ENCODE data around the gene CDC42EP1.
"Not testable (repeated sequence)": the region's sequence is repeated elsewhere in the genome, so short reads cannot be mapped to it uniquely, and the experiment has no call there.

CDC42EP1 gene

DNA sequence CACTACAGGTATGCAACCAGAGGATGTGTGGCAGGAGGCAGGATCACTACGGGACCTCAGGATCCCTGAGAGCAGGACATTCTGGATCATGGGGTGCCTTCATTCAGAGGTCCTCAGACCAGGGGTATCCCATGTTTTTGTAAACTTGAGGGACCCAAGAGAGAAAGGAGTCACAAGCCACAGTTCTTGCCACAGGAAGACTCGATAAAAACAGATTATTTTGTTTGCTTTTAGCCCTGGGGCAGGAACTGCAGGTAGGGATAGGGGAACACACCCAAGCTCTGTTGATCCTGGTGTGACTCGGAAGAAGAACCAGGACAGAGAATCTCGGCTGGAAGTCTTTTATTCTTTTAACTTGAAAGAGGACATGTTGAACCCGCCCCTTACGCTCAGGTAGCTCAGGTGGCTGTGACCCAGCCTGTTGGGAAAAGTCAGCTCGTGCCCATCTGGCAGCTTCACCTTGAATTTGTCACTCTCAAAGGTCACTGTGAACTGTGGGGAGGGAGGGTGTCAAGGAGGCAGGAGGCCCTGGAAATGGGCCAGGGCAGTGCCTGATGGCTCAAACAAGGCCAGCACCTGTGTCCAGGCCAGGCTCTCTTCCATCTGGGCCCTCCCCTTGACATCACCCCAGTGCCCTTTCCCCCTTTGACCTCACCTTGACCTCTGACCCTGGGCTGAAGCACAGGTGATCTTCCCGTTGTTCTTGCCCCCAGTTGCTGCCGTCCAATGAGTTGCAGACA lies 9.8 kb downstream of the CDC42EP1 start:
- Histone ChIP-seq H3K4me1 (ENCODE audit: control insufficient read depth, insufficient read depth, low read length) (peaks cover 18% of the 10 kb centered on the region), H3K4me3 (ENCODE audit: low read length) (no peak overlapping the region), H3K9ac (ENCODE audit: low read length) (no peak overlapping the region), H3K36me3 (ENCODE audit: control insufficient read depth, insufficient read depth, low read length, severe bottlenecking) (peaks cover 43% of the 10 kb centered on the region), H3K27me3 (replicated peaks; ENCODE audit: control insufficient read depth, insufficient read depth, low read length) (no peaks in the 10 kb centered on the region), H3K9me3 (ENCODE audit: control insufficient read depth, low read length) (no peaks in the 10 kb centered on the region)
- no peak for DNase-seq (ENCODE audit: low read depth)

DNA sequence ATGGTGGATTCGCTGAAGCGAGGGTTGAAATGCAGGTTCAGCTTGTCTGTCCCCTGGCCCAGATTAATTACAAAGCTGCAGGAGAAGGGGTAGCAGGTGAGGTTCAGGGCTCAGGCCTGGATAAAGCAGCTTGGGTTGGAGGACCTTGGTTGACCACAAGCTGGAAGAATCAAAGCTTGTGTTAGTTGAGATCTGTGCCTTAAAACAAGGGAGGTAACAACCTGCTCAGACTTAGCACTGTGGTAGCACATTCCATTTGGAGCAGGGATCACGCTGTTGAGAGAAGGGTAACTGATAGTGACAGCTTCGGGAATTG lies 10.3 kb downstream of the CDC42EP1 start:
- Histone ChIP-seq H3K4me1 (ENCODE audit: control insufficient read depth, insufficient read depth, low read length) (peaks cover 17% of the 10 kb centered on the region), H3K9ac (ENCODE audit: low read length) (no peak overlapping the region), H3K27me3 (replicated peaks; ENCODE audit: control insufficient read depth, insufficient read depth, low read length) (no peaks in the 10 kb centered on the region), H3K4me3 (ENCODE audit: low read length) (no peak overlapping the region), H3K9me3 (ENCODE audit: control insufficient read depth, low read length) (no peaks in the 10 kb centered on the region), H3K36me3 (ENCODE audit: control insufficient read depth, insufficient read depth, low read length, severe bottlenecking) (peaks cover 43% of the 10 kb centered on the region)
- DNase-seq (ENCODE audit: low read depth) = no peak

DNA sequence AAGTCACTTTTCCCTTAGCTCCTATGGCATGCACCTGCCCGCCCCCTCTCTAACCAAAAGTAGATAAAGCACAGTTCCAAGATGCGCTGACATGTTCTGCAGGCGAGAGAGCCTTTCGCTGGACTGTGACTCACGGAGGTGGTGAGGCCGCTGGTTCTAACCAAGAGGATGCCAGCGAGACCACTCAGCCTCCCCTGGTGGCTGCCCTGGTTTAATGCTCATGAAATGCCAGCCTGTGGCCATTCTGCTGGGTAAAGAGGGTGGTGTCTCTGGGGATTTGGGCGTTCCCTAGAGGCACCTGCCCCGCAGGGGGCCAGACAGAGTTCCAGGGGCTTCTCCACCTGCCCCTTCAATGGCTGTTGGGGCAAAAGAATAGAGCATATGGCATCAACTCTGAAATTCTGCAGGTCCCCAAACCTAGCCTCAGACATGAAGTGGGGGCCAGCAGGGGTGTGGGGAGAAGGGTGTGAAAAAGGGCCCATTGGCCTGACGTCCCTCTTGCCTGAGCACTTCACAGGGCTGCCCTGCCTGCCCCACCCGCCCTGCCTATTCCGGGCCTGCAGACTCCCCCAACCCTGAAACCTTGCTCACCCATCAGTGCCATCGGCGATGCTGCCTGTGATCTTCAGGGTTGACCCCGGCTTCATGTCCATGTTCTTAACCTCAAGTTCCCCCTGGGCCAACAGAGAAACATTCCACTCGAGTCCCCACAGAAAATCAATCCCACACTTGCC lies 11.1 kb downstream of the CDC42EP1 start:
- H3K4me3 ChIP-seq (ENCODE audit: low read length) = no peak overlapping the region
- H3K9ac ChIP-seq (ENCODE audit: low read length) = no peak overlapping the region
- peaks cover 36% of the 10 kb centered on the region for H3K36me3 ChIP-seq (ENCODE audit: control insufficient read depth, insufficient read depth, low read length, severe bottlenecking)
- no peaks in the 10 kb centered on the region for H3K27me3 ChIP-seq (replicated peaks; ENCODE audit: control insufficient read depth, insufficient read depth, low read length)
- H3K4me1 ChIP-seq (ENCODE audit: control insufficient read depth, insufficient read depth, low read length) = peaks cover 14% of the 10 kb centered on the region
- no peaks in the 10 kb centered on the region for H3K9me3 ChIP-seq (ENCODE audit: control insufficient read depth, low read length)
- DNase-seq (ENCODE audit: low read depth) = no peak

DNA sequence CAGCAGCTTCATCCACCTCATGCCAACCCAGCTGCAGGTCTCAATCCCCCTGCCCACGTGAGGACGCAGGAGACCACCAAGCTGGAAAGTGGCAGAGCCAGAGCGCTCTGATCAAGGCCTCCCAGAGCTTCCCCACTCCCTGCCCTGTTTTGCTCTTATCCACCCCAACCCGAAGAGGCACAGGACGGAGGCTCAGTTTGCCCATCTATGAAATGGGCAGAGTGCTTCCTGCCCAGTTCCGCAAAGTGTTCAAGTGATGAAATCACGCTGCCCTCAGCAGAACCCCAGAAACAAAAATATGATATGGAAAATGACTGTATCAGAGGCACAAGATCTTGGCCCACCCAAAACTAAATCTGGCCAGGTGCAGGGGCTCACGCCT lies 11.7 kb downstream of the CDC42EP1 start:
- H3K4me3 ChIP-seq (ENCODE audit: low read length) = no peak overlapping the region
- peaks cover 12% of the 10 kb centered on the region for H3K4me1 ChIP-seq (ENCODE audit: control insufficient read depth, insufficient read depth, low read length)
- no peaks in the 10 kb centered on the region for H3K27me3 ChIP-seq (replicated peaks; ENCODE audit: control insufficient read depth, insufficient read depth, low read length)
- DNase-seq (ENCODE audit: low read depth) = no peak
- no peak overlapping the region for H3K9ac ChIP-seq (ENCODE audit: low read length)
- peaks cover 30% of the 10 kb centered on the region for H3K36me3 ChIP-seq (ENCODE audit: control insufficient read depth, insufficient read depth, low read length, severe bottlenecking)
- H3K9me3 ChIP-seq (ENCODE audit: control insufficient read depth, low read length) = no peaks in the 10 kb centered on the region

DNA sequence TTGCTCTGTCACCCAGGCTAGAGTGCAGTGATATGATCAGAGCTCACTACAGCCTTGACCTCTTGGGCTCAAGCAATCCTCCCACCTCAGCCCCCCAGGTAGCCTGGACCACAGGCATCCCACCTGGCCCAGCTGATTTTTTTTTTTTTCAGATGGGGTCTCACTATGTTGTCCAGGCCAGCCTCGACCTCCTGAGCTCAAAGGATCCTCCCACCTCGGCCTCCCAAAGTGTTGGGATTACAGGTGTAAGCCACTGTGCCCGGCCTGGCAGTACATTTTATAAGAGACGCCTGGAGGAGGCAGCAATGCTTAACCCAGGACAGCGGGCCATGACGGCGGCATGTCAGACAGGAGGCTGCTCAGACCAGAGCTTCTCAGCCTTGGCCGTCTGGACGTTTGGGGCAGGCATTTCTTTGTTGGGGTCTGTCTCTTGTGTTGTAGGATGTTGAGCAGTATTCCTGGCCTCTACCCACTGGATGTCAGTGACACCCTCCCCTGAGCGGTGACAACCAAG lies 15.3 kb downstream of the CDC42EP1 start:
- peaks cover 5% of the 10 kb centered on the region for H3K4me1 ChIP-seq (ENCODE audit: control insufficient read depth, insufficient read depth, low read length)
- no peak overlapping the region for H3K9ac ChIP-seq (ENCODE audit: low read length)
- H3K4me3 ChIP-seq (ENCODE audit: low read length) = no peak overlapping the region
- H3K27me3 ChIP-seq (replicated peaks; ENCODE audit: control insufficient read depth, insufficient read depth, low read length) = no peaks in the 10 kb centered on the region
- no peaks in the 10 kb centered on the region for H3K36me3 ChIP-seq (ENCODE audit: control insufficient read depth, insufficient read depth, low read length, severe bottlenecking)
- no peaks in the 10 kb centered on the region for H3K9me3 ChIP-seq (ENCODE audit: control insufficient read depth, low read length)
- no peak for DNase-seq (ENCODE audit: low read depth)

DNA sequence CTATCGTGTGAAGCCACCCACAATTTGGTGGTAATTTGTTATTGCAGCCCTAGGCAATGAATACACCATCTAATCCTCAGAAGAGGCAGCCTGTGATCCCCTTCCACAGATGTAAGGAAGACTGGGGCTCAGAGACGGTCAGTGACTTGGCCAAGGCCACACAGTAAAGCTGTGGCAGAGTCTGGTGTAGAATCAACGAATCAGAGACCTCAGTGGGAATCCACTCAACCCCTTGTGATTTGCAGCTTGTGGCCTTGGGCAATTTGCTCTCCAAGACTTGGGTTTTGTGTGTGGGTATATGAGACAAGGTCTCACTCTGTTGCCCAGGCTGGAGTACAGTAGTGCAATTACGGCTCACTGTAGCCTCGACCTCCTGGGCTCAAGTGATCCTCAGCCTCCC lies 17.7 kb downstream of the CDC42EP1 start:
- peaks cover 14% of the 10 kb centered on the region for H3K4me1 ChIP-seq (ENCODE audit: control insufficient read depth, insufficient read depth, low read length)
- H3K27me3 ChIP-seq (replicated peaks; ENCODE audit: control insufficient read depth, insufficient read depth, low read length) = no peaks in the 10 kb centered on the region
- H3K36me3 ChIP-seq (ENCODE audit: control insufficient read depth, insufficient read depth, low read length, severe bottlenecking) = no peaks in the 10 kb centered on the region
- no peak overlapping the region for H3K9ac ChIP-seq (ENCODE audit: low read length)
- H3K9me3 ChIP-seq (ENCODE audit: control insufficient read depth, low read length) = no peaks in the 10 kb centered on the region
- no peak overlapping the region for H3K4me3 ChIP-seq (ENCODE audit: low read length)
- DNase-seq (ENCODE audit: low read depth) = no peak

DNA sequence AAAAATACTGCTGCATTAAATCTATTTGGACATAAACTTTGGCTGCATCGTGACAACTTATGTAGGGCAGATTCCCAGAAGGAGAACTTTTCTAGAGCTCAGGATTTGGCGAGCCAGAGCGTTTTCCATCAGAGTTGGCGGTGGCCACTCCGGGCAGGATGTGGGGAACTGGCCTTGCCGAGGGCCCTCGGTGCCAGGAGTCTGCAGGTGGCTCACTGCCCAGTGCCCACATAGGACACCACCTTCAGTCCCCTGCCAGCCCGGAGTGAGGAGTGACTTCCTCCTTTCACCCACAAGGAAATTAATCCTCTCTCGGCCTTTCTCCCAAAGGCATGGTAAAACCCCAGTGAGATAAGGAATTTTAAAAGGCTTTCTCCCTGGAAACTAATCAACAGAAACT lies 21.2 kb downstream of the CDC42EP1 start:
- Histone ChIP-seq H3K27me3 (replicated peaks; ENCODE audit: control insufficient read depth, insufficient read depth, low read length) (peaks cover 5% of the 10 kb centered on the region), H3K4me3 (ENCODE audit: low read length) (no peak overlapping the region), H3K4me1 (ENCODE audit: control insufficient read depth, insufficient read depth, low read length) (peaks cover 9% of the 10 kb centered on the region), H3K9ac (ENCODE audit: low read length) (no peak overlapping the region), H3K9me3 (ENCODE audit: control insufficient read depth, low read length) (no peaks in the 10 kb centered on the region), H3K36me3 (ENCODE audit: control insufficient read depth, insufficient read depth, low read length, severe bottlenecking) (no peaks in the 10 kb centered on the region)
- no peak for DNase-seq (ENCODE audit: low read depth)

DNA sequence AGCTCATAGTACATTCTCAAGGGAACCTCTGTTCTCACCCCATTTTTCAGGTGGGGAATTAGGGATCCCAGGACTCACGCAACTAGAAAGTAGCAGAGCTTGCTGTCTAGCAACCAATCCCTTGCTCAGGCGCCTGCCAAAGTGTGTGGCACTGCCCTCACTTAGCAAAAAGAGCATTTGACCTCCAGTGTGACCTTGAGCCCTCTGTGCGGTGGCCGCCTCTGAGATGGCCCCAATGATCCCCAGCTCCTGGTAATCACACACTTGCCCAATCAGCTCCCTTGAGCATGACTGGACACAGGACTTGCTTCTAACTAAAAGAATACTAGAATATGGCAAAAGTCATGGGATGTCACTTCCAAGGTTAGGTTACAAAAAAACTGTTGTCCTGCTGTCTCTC lies 22.2 kb downstream of the CDC42EP1 start:
- Histone ChIP-seq H3K4me3 (ENCODE audit: low read length) (no peak overlapping the region), H3K36me3 (ENCODE audit: control insufficient read depth, insufficient read depth, low read length, severe bottlenecking) (no peaks in the 10 kb centered on the region), H3K4me1 (ENCODE audit: control insufficient read depth, insufficient read depth, low read length) (peaks cover 9% of the 10 kb centered on the region), H3K9ac (ENCODE audit: low read length) (no peak overlapping the region), H3K27me3 (replicated peaks; ENCODE audit: control insufficient read depth, insufficient read depth, low read length) (peaks cover 5% of the 10 kb centered on the region), H3K9me3 (ENCODE audit: control insufficient read depth, low read length) (no peaks in the 10 kb centered on the region)
- no peak for DNase-seq (ENCODE audit: low read depth)

DNA sequence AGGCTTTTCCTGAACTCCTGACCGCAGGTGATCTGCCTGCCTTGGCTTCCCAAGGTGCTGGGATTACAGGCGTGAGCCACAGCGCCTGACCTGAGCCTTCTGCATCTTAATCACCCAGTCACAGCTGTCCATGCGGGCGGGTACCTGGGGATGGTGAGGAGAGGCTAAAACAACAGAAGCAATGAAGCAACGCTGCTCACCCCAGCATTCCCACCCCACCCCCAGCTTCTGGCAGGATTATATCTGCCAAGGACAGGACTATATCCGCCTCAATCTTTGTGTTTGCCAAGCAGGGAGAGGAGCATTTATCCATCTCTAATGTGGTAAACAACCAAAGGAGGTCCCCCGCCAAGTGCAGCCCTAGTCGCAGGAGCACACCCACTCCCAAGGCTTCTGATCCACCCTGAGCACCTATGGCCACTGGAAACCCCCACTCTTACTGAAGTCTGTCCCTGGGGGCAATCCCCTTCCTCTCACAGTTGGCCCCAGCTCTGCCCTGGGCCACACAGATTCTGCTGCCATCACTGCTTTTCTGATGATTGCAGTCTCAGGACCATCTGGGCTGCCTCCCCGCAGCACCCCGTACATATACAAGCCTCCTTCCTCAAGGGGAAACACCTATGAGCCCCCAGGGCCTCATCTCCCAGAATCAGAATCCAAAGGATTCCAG lies 28.4 kb downstream of the CDC42EP1 start:
- H3K4me3 ChIP-seq (ENCODE audit: low read length) = no peak overlapping the region
- H3K9me3 ChIP-seq (ENCODE audit: control insufficient read depth, low read length) = no peaks in the 10 kb centered on the region
- H3K9ac ChIP-seq (ENCODE audit: low read length) = no peak overlapping the region
- H3K4me1 ChIP-seq (ENCODE audit: control insufficient read depth, insufficient read depth, low read length) = peaks cover 14% of the 10 kb centered on the region
- no peaks in the 10 kb centered on the region for H3K36me3 ChIP-seq (ENCODE audit: control insufficient read depth, insufficient read depth, low read length, severe bottlenecking)
- DNase-seq (ENCODE audit: low read depth) = no peak
- H3K27me3 ChIP-seq (replicated peaks; ENCODE audit: control insufficient read depth, insufficient read depth, low read length) = peaks cover 5% of the 10 kb centered on the region

DNA sequence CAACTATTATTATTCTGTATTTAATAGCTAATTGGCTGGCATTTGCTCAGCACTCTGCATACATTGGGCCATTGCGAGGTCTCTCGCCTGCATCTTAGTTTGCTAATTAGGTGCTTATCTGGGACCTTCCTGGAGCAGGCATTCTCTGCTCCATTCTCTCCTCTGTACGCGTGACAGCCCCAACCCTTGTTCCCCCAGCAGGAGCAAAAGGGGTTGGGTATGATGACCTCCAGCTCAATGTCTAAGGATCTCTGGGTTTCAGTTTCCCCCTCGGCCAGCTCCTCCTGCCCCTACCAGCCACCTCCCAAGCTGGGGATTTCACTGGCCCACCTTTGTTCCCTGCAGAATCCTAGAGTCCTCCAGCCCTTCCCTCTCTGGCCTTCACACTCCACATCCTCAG lies 29.4 kb downstream of the CDC42EP1 start:
- peaks cover 14% of the 10 kb centered on the region for H3K4me1 ChIP-seq (ENCODE audit: control insufficient read depth, insufficient read depth, low read length)
- H3K9ac ChIP-seq (ENCODE audit: low read length) = no peak overlapping the region
- DNase-seq (ENCODE audit: low read depth) = no peak
- H3K27me3 ChIP-seq (replicated peaks; ENCODE audit: control insufficient read depth, insufficient read depth, low read length) = peaks cover 5% of the 10 kb centered on the region
- no peaks in the 10 kb centered on the region for H3K36me3 ChIP-seq (ENCODE audit: control insufficient read depth, insufficient read depth, low read length, severe bottlenecking)
- no peaks in the 10 kb centered on the region for H3K9me3 ChIP-seq (ENCODE audit: control insufficient read depth, low read length)
- H3K4me3 ChIP-seq (ENCODE audit: low read length) = no peak overlapping the region

DNA sequence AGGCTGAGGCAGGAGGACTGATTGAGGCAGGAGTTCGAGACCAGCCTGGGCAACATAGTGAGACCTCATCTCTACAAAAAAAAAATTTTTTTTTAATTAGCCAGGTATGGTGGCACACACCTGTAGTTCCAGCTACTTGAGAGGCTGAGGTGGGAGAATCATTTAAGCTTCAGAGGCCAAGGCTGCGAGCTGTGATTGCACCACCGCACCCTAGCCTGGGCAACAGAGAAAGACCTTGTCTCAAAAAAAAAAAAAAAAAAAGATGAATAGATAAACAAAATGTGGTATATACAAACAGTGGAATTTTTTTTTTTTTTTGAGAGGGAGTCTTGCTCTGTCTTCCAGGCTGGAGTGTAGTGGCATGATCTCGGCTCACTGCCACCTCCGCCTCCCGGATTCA lies 30.8 kb downstream of the CDC42EP1 start:
- H3K27me3 ChIP-seq (replicated peaks; ENCODE audit: control insufficient read depth, insufficient read depth, low read length); H3K36me3 ChIP-seq (ENCODE audit: control insufficient read depth, insufficient read depth, low read length, severe bottlenecking); H3K9ac ChIP-seq (ENCODE audit: low read length); H3K4me3 ChIP-seq (ENCODE audit: low read length); DNase-seq (ENCODE audit: low read depth); H3K9me3 ChIP-seq (ENCODE audit: control insufficient read depth, low read length): not testable (repeated sequence)
- peaks cover 14% of the 10 kb centered on the region for H3K4me1 ChIP-seq (ENCODE audit: control insufficient read depth, insufficient read depth, low read length)
